Measurements from ENCODE around the gene CELSR1. TPM values are rescaled to one million over a fixed set of nuclear protein-coding genes. Genes with fewer than 3 reads are reported as not detected.

Gene CELSR1
- total RNA-seq, 2 donors from 2014 or later = 24.2 to 38.2 TPM

DNA sequence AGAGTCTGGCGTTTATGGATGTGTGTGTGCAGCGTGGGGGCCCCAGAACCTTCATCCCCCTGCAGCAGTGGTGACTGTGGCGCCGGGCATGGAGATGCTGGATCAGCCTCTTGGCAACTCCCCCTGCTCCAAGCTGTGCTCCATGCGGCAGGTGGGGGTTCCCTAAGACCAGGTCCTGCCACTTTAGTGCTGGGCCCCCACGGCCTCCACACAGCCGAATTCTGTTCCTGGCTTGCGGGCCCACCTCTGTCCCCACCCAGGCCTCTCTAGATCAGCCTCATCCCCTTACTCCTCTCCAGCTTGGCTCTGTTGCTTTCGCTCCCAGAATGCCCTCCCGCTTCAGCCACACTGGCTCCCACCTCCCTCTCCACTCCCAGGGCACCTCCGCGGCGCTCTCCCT, 142.3 kb downstream of the CELSR1 start:
- Histone ChIP-seq H3K27ac (no peak overlapping the region), H3K27me3 (replicated peaks; ENCODE audit: insufficient read depth) (no peaks in the 10 kb centered on the region), H3K36me3 (no peaks in the 10 kb centered on the region), H3K4me1 (replicated peaks) (peaks cover 6% of the 10 kb centered on the region), H3K9me3 (no peaks in the 10 kb centered on the region), H3K4me3 (no peak overlapping the region)
- TF ChIP-seq, protein P1, sequence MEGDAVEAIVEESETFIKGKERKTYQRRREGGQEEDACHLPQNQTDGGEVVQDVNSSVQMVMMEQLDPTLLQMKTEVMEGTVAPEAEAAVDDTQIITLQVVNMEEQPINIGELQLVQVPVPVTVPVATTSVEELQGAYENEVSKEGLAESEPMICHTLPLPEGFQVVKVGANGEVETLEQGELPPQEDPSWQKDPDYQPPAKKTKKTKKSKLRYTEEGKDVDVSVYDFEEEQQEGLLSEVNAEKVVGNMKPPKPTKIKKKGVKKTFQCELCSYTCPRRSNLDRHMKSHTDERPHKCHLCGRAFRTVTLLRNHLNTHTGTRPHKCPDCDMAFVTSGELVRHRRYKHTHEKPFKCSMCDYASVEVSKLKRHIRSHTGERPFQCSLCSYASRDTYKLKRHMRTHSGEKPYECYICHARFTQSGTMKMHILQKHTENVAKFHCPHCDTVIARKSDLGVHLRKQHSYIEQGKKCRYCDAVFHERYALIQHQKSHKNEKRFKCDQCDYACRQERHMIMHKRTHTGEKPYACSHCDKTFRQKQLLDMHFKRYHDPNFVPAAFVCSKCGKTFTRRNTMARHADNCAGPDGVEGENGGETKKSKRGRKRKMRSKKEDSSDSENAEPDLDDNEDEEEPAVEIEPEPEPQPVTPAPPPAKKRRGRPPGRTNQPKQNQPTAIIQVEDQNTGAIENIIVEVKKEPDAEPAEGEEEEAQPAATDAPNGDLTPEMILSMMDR (IDR thresholded peaks at IDR 0.05) = no peak
- no peak for TF ChIP-seq POLR2A (IDR thresholded peaks at IDR 0.05)
- TF ChIP-seq POLR2AphosphoS5 (IDR thresholded peaks at IDR 0.05) = no peak
- WGBS = 91% methylated on average over 13 of the region's 13 CpGs
- intact Hi-C loops (cut with DNase I) = no loop called here
- DNase-seq (ENCODE audit: low spot score) = no peak

DNA sequence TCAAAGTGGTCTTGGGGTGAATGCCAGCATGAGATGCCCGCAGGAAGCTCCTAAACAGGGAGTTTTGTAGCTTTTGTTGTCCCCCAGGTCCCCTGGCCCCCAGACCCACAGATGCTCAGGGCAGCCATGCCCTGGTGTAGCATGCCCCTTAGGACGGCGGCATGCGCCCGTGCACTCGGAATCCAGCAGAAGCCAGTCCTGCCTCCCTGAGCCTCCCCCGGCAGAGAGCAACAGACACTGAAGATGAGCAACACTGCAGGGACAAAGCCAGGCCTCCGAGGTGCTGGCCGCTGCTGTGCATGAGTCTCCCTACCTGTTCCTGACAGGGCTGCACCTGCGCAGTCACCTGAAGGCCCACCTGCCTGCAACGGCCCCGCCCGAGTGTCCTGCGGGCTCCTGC, 142.8 kb downstream of the CELSR1 start:
- Histone ChIP-seq H3K36me3 (no peaks in the 10 kb centered on the region), H3K27me3 (replicated peaks; ENCODE audit: insufficient read depth) (no peaks in the 10 kb centered on the region), H3K4me1 (replicated peaks) (peaks cover 6% of the 10 kb centered on the region), H3K27ac (no peak overlapping the region), H3K4me3 (no peak overlapping the region), H3K9me3 (no peaks in the 10 kb centered on the region)
- WGBS = 91% methylated on average over 14 of the region's 14 CpGs
- TF ChIP-seq POLR2A (IDR thresholded peaks at IDR 0.05) (no peak), POLR2AphosphoS5 (IDR thresholded peaks at IDR 0.05) (no peak)
- TF ChIP-seq, protein P1 (IDR thresholded peaks at IDR 0.05) = no peak
- no peak for DNase-seq (ENCODE audit: low spot score)
- intact Hi-C loops (cut with DNase I) = no loop called here

DNA sequence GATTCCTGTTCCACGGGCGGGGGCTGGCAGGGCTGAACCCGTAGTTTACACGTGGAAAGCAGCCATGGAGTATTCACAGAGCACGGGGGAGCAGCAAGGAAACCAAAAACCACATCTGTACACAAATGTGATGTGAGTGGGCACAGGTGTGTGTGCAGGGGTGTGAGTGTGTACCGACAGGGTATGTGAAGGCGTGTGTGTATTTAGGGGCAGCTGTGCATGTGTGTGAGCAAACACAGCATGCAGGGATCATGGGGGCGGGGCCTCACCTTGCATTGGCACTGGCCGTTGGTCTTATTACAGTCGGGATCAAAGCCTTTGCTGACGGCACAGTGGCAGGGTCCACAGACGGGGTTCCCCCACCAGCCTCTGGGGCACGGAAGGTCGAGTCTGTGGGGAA, 143.5 kb downstream of the CELSR1 start:
- Histone ChIP-seq H3K27me3 (replicated peaks; ENCODE audit: insufficient read depth) (no peaks in the 10 kb centered on the region), H3K9me3 (no peaks in the 10 kb centered on the region), H3K36me3 (no peaks in the 10 kb centered on the region), H3K4me1 (replicated peaks) (peaks cover 6% of the 10 kb centered on the region), H3K27ac (no peak overlapping the region), H3K4me3 (no peak overlapping the region)
- WGBS = 69% methylated on average over 14 of the region's 14 CpGs
- TF ChIP-seq POLR2A (IDR thresholded peaks at IDR 0.05) (no peak), POLR2AphosphoS5 (IDR thresholded peaks at IDR 0.05) (no peak)
- TF ChIP-seq, protein P1 (IDR thresholded peaks at IDR 0.05) = no peak
- no peak for DNase-seq (ENCODE audit: low spot score)
- intact Hi-C loops (cut with DNase I) = no loop called here

DNA sequence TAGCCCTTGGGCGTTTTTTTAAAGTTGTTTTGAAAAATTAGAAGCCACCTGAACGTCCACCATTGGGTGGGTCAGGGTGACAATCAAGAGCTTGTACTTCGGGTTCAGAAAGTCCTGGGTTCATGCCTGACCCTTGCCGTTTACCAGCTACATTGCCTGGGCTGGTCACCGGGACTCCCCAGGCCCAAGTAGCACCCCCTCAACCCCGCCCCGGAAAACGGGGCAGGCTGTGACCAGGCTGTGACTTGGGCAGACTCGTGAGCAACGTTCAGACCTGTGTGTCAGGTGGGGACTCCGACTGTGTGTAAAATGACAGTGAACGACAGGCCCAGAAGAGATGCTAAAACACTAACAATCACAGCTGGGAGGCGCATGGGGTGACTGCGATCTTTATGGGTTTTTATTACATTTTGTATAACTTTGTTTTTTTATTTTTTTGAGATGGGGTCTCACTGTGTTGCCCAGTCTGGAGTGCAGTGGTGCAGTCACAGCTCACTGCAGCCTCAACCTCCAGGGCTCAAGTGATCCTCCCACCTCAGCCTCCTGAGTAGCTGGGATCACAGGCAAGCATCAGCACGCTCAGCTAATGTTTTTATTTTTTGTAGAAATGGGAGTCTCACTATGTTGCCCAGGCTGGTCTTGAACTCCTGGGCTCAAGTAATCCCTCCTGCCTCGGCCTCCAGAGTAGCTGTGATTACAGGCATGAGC, 145.1 kb downstream of the CELSR1 start:
- Histone ChIP-seq H3K27ac (peak overlapping the region; percentile 14 to 75), H3K4me1 (replicated peaks) (peaks cover 6% of the 10 kb centered on the region), H3K36me3 (no peaks in the 10 kb centered on the region), H3K9me3 (no peaks in the 10 kb centered on the region), H3K27me3 (replicated peaks; ENCODE audit: insufficient read depth) (no peaks in the 10 kb centered on the region), H3K4me3 (no peak overlapping the region)
- TF ChIP-seq, protein P1 (IDR thresholded peaks at IDR 0.05) = no peak
- TF ChIP-seq POLR2A (IDR thresholded peaks at IDR 0.05) = no peak
- no peak for TF ChIP-seq POLR2AphosphoS5 (IDR thresholded peaks at IDR 0.05)
- intact Hi-C loops (cut with DNase I) = no loop called here
- 72% methylated on average over 16 of the region's 16 CpGs for WGBS
- DNase-seq (ENCODE audit: low spot score) = no peak

DNA sequence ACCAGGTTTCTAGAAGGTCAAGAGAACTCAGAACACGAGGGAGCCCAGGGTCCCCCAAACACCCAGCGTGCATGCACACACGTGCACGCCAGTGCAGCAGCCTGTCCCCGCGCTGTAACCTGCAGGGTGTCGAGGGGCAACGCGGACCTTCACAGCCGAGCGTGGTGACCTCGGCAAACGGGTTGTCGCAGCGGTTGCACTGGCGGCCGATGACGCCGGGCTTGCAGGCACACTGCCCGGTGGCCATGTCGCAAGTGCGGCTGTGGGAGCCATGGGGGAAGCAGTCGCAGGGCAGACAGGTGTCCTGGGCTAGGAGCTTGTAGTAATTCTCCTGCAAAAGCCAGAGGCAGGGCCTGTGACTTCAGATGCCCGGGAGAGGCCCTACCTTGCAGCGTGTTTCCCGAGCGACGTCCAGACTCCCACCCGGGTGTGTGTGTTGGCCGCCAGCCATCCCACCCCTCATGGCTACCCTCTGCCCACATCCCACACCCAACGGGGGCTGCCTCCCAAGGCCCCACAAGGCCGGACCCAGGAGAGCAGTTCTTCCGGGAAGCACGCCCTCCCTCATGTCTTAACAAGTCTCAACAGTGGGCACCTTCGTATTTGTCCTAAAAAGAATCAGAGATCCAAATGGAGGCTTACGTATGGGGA, 145.8 kb downstream of the CELSR1 start:
- H3K27ac ChIP-seq = peak overlapping the region; percentile 75 to 78
- intact Hi-C loops (cut with DNase I) = no loop called here
- 68% methylated on average over 36 of the region's 36 CpGs for WGBS

More for the DNA sequence above, 145.8 kb downstream of the CELSR1 start:
- no peaks in the 10 kb centered on the region for H3K27me3 ChIP-seq (replicated peaks; ENCODE audit: insufficient read depth)
- H3K9me3 ChIP-seq = no peaks in the 10 kb centered on the region
- peaks cover 6% of the 10 kb centered on the region for H3K4me1 ChIP-seq (replicated peaks)
- no peak for DNase-seq (ENCODE audit: low spot score)
- H3K4me3 ChIP-seq = no peak overlapping the region
- H3K36me3 ChIP-seq = no peaks in the 10 kb centered on the region
- no peak for TF ChIP-seq POLR2A (IDR thresholded peaks at IDR 0.05)
- TF ChIP-seq, protein P1 (IDR thresholded peaks at IDR 0.05) = no peak
- no peak for TF ChIP-seq POLR2AphosphoS5 (IDR thresholded peaks at IDR 0.05)
